Pons (tissue), 1 donor: Measurements from ENCODE around the gene TENT4B.

Source experiments
- DNase-seq: peaks from one replicate; pipeline ENCODE4 v3.0.0-alpha.2; 2016; ENCODE audit warnings: low spot score

The TENT4B gene

DNA sequence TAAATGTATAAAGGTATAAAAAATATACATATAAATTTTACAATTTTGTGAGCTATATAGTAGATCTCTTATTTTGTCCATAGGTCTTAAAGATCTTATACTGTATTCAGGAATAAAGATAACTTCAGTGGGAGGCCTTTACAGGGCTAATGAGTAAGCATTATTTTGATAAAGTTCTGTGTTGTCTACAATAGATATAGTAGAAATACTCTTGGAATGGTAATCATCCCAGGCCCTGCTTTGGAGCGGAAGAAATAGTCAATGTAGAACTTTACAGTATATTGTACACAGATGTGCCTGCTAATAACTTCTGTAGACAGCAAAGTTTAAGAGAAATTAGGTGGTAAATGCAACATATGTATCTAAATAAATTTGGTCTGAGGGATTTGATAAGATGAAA, 42.6 kb downstream of the TENT4B start:
- DNase-seq, result no peak

DNA sequence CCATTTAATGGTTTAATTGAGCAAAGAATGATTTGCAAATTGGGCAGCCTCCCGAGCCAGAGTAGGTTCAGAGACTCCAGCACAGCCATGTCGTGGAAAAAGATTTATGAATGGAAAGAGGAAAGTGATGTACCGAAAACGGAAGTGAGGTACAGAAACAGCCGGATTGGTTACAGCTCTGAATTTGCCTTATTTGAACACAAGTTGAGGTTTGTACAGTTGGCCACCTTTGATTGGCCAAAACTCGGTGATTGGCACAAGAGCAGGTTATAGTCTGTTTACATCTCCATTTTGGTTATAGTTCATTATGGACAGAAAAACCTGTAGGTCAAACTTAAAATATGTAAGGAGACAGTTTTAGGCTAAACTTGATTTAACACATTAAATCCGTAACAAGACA, 44.5 kb downstream of the TENT4B start:
- no peak for DNase-seq

DNA sequence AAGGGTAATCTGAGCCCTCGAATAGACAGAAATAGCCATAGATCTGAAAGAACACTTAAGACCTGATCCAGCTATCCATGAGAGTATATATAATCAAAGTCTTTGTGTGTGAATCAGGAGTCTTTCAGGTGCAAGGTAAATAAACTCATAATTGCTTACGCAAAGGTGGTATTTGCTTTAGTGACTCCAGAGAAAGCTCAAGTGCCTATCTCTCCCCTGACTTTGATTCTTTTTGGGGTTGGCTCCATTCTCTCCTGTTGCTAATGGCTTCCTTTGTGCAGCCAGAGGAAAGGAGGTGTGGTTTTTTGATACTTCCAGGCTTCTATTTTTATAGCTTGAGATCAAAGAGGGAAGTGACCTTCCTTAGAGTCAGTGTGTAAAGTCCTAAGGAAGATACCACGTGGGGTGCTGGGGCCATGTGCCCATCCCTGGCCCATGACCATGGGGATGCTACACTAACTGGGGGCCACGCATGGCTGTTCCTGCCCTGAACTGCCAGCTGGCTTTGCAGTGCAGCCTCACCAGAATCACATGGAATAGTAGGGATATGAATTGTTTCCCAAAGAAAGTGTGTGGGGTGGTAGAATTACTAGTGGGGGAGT, 45.8 kb downstream of the TENT4B start:
- DNase-seq, result no peak

DNA sequence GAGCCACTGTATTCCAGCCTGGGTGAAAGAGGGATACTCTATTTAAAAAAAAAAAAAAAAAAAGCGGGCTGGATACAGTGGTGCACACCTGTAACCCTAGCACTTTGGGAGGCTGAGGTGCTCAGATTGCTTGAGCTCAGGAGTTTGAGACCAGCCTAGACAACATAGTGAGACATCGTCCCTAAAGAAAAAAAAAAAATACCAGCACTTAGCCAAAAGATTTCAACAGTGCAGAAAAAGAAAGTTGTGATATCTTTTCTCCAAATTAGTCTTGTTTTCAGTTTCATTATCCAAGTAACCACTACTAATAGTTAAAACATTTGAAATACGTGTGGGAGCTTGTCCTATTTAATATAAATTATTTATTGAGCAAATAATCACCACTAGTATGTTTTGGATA, 48.7 kb downstream of the TENT4B start:
- DNase-seq, result no peak

DNA sequence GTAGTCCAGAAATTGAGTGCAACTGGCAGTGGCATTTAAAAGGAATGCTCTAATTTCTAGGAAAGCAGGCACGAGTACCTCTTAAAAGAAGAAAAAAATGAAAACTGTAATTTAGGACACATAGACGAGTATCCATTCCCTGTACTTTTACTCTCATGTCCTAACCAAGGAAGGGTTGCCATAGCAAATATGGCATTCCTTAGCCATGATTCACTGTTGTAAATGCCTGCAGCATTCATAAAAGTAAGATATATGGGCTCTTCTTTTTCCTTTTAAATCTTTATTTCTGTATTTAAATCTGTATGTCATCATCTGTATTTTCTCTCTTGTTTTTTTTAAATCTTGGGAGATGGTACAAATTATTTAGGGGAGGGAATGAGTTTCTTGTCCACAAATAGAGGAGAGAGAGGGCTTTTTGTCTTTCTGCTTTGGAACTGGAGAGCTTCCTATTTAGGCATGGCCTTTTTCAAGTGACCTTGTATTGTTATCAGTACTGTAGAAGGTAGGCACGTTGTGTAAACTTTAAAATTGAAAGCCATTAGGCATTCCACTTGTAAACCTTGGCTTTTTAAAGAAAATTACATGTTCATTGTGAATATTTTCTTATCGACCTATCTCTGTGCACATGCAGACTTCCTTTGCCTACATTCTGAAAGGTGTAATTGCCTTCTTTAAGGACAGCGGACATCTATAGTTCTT, 50.0 kb downstream of the TENT4B start:
- DNase-seq, result no peak

DNA sequence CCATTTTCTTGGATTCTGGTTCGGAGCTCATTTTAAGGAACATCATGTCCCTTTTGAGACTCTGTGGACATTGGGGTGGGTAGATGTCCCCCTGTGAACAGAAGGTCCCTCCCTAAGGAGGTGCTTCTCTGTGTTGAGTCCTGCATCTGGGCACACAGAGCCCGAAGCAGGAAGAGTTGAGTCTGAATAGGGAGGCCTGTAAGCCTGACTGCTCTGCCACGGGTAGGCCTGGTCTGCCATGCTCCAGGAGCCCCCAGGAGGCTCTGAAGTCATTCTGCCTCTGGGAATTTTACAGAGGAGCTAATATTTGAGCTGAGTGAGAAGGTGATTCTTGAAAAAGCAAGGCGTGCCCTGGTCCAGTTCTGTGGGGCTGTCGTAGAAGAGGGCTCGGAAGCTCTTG, 50.6 kb downstream of the TENT4B start:
- no peak for DNase-seq

DNA sequence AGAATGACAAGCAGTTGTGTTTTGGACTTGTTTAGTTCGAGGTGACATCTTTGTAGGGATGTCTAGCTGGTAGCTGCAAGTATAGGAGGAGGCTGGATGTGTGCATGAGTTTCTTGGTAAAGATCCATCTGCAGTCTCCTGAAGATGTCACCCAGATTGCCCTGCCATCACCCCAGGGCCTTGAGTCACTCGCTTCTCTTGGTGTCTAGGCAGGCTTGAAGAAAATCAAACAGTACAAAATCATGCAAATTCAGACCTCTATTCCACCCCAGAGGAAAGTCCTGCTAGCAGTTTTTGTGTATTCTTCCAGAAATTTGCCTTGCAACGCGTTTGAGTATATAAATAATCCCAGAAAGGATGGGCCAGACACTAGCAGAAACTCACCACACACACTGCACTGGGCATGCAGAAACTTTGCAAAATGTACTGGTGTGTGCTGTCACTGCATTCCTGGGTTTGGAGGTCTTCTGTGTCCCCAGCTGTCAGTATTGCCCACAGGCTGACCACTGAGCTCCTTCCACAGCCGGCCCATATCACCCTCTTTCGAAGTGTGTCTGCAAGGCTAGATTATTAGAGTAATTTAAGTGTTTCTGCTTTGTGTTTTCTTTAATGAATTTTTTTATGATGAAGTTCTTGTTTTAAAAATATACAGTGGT, 51.5 kb downstream of the TENT4B start:
- no peak for DNase-seq

DNA sequence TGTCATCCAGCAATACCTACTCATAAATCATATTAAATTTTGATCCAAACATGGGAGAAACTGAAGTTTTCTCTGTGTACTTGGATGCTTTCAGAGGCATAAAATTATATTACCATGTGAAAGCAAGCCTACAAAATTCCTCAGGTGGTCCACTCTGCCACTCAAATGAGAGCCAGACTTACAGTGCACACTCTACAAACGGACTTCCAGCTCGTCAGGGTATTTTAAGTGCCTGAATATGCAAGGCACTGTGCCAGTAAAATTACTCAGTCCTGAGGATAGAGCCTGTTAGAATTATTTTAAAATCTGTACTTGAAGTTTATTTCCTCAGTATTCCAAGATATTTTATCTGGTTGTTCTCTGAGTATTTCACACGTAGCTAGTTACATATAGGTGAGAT, 54.5 kb downstream of the TENT4B start:
- no peak for DNase-seq

DNA sequence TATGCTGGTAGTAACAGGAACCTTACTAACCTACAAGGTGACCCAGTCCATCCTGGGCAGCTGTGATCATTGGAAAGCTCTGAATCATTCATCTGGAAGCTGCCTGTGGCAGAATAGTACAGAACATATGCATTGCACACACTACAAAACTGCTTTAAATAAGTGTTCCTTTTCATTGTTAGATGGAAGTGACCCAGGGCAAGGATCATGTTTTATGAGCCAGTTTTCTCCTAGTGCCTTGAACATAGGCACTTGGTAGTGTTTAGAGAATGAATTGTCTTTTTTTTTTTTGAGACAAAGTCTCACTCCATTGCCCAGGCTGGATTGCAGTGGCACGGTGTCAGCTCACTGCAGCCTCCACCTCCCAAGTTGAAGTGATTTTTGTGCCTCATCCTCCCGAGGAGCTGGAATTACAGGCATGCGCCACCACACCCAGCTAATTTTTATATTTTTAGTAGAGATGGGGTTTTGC, 55.4 kb downstream of the TENT4B start:
- DNase-seq, result no peak

DNA sequence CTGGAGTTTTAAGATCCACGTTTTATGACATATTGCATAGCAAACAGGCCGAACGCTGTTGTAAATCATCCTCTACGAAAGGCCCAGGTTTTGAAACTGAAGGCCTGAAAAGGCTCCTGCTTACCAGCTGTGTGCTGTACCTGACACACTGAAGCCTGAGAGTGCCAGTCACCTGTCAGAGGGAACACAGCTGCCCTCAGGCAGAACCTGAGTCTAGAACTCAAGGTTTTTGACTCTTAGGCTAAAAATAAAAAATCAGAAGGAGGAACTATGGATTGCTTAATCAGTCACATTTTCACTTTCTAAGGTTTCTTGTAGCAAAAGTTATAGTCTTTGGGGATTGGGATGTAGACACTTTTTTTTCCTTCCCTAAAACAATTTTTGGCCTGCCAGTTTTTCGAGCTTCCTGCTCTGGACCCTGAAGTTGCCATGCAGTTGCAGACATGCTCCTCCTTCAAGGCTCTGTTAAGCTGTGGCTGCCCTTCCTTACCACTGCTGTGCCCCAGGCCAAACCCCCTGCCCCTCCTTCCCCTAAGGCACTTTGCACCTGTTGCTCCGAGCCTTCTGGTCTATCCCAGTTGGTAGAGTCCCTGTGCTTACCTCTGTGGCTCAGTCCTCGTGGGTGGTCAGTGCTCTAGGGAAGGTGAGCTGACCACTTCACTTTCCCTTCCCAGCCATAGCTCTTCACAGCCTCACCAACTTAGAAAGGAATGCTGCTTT, 56.6 kb downstream of the TENT4B start:
- peak; percentile 42 for DNase-seq

DNA sequence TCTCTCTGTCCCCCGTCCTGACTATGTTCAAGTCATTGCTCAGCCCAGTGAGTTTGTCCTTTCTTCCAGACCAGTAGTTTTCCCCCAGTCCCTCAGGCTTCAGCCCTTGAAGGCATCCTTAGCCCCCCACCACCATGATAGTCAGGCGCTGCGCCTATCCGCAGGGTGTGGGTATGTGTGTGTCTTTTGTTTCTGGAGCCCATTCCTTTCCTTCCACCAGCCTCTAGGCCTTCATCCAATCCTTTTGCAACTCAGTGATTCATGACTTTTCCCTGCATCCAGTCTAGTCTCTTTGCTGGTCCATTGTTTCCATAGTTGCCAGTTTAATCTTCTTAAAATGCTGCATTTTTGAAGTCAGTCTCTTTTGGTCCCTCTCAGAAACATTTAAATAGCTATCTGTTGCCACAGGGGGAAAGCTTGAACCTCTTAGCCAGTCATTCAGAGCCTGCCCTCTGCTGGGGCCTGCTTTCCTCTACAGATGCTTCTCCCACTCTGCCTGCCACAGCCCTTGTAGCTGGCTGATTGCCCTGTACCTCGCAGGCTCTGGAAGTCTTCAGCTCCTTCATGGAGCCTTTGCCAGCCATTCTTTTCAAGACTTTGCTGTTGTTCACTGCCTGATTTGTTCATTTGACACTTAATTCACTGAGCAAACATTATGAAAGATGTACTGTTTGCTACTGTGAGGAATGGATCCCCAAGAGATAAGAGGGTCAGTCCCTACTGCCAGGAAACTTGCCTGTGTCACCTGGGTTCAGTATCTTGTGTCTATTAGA, 57.3 kb downstream of the TENT4B start:
- DNase-seq, result peak; percentile 94

DNA sequence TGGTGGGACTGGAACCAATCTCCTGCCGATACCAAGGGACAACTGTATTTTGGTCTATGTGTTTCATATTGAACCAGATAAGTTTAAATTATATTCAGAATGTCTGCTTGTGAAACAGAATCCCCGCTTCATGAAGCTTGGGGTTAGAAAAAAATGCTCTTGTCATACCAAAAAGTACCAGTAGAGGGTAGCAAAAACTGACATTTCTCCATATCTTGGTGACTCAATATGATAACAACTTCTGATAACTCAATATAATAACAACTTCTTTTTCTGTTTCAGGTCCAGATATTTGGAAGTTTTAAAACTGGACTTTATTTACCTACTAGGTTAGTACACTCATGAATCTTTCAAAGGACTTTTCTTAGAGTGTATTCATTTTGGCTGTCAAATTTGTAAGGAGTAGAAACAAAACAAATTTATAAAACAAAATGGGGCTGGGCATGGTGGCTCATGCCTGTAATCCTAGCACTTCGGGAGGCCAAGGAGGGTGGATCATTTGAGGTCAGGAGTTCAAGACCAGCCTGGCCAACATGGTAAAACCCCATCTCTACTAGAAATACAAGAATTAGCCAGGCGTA, 60.9 kb downstream of the TENT4B start:
- peak; percentile 75 for DNase-seq

DNA sequence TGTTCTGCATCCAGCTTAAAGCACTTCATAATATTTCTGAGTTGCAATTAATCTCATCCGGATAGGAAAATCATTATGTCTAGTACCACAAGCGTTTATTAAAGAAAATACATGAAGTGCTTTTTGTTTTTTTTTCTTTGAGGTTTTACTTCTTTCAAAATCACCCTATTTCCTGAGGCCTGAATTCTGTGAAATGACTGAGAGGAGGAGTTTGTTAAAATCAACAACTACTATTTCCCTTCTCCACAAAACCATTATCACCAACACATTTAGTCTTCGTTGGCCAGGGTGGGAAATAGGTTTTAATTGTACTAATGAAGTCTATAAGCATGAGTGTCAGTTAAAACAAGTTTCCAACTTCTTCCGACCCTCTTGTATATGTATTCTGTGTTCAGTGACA, 62.6 kb downstream of the TENT4B start:
- DNase-seq, result no peak

DNA sequence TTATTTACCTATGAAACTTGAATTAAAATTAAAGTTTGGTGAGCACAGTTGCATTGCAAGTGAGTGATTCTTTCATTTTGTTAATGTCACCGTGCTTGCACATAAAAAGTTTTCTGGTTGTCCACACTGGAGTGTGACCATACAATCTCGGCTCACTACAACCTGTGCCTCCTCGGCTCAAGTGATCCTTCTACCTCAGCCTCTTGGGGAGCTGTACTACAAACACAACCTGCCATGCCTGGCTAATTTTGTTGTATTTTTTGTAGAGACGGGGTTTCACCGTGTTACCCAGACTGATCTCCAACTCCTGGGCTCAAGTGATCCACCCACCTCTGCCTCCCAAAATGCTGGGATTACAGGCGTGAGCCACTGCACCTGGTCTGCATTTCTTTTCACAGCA, 63.1 kb downstream of the TENT4B start:
- no peak for DNase-seq

DNA sequence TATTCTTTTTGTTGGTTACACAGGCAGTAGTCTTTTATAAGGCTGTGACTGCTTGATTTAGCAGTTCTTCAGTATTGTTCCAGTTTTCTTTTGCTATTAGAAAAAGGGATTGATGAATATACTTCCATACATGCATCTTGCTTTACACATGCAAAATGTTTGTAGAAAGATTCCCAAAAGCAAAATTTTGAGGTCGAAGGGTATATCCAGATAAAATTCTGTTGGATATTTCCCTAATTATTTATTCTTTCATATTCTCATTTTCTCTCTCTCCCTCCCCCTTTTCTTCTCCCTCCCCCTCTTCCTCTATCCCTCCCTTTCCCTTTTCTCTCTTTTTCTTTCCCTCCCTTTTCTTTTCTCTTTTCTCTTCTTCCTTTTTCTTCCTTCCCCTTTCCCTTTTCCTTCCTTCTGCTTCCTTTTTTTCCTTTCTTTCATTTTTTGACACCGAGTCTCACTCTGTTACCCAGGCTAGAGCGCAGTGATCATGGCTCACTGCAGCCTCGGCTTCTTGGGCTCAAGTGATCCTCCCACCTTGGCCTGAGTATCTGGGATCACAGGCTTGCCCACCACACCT, 66.4 kb downstream of the TENT4B start:
- DNase-seq, result no peak

DNA sequence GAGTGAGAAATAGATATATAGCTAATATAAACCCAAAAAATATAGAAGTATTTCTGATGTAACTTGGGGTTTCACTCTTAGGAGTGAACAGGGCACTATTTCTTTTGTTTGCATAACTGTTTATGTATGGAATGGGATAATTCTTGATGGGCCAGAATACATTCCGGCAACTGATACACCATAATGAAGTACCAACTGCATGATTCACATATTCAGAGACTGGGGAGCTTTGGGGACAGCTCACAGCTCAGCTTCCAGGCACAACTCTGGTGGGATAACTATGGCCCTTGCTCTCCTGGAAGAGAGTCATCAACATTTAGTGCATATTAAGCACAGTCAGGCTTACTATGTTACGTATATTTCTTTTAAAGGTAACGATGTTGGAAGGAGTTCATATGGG, 71.2 kb downstream of the TENT4B start:
- DNase-seq, result no peak

DNA sequence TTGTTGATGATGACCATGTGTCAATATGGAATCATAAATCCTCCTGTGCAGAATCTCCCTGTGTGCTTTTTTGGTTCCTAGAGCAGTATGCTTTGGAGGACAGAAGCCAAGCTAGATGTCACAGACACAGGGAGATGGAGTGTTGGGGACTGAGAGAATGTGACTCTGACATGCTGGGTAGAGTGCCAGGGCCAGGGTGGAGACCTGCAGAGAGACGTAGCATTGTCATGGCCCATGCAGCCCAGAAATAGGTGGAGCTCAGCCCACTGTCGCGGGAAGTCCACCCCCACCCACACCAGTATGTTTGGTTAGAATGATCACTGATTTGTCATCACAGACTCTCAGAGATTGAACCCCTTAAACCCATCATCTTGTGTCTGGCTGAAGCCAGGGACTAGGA, 74.0 kb downstream of the TENT4B start:
- DNase-seq, result no peak

DNA sequence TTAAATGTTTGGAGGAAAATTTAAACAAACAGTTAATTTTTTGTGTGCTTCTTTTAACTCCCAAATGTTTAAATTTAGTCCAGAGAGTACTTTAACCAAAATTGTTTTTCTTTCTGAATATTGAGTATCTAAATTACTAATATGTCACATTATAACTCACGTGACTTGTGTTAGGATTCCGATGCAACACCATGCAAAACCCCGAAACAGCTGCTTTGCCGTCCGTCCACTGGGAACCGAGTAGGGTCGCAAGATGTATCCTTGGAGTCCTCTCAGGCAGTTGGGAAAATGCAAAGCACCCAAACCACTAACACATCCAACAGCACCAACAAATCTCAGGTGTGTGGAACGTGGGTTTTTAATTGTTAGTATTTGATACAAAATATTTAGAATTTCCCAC, 74.6 kb downstream of the TENT4B start:
- no peak for DNase-seq

DNA sequence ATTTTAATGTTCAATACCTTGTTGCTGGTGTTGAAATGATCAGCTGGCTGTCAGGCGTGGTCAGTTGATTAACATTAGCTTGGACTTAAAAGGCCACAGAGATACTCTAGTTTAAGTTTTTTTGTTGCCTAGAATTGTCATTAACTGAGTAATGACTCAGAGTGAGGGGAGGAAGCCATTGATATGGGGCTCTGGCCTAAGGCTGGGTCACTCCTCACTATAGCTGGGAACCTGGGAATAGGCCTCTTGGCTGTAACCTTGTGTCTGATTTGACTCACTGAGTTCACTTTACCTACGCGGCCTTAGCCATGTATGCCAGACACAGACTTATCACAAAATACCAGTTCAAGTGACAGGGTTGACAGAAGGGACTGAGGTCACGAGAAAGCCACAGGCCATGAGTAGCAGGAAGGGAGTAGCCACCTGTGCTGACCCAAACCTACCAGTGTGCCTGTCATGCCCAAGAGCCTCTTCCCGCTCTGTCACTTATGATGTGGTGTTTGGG, 75.3 kb downstream of the TENT4B start:
- DNase-seq, result no peak

DNA sequence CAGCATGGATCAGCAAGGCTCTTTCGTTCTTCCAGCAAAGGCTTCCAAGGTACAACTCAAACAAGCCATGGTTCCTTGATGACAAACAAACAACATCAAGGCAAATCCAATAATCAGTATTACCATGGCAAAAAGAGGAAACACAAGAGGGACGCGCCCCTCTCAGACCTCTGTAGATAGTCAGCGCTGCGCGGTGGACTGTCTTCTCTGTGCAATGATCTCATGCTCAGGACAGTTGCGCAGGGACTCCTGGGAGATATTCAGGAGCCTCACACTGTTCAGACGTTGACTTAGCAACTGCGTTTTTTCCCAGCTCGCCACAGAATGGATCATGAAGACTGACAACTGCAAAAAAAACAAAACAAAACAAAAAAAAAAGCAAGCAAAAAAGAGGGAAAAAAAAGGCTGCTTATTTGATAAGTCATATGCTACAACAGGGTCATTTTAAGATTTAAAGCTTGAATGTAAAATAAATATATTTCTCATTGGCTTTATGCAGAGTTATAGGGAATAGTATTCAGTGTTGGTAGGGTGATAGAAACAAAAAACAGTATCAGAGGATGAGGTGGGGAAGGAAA, 76.1 kb downstream of the TENT4B start:
- no peak for DNase-seq
